ENCODE results near the gene CLRN1.

CLRN1 gene

DNA sequence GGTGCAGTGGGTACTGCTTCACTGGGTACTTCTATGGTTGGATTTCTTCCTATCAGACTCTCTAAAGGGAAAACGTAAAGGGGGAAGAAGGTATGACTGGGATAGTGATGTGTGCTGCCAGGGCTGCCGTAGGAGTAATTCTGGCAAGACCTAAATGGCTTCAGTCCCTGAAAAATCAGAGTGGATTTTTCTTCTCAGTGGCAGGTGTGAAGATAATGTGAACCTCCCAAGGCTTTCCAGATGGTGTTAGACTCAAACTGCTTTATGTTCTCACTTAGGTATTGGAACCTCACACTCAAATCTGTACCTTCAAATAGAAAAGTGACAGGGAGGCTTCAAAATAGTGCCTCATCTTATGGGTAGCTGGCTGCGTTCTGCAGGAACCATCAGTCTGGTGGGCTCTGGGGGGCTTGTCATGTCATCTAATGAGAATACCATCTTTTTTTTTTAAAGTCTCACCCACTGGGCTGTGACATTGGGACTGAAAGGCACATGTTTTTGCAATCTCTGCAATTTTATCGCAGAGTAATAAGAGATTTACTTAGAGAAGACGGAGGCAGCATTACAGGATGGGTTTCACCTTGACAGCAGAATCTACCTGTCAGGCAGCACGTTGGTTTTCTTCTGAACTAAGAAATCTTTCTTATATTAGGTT lies 95.8 kb downstream of the CLRN1 start:
- in situ Hi-C loops (cut with HindIII; ENCODE audit: low sequenced_read_pairs): no loop called here
- TF ChIP-seq, protein P1, sequence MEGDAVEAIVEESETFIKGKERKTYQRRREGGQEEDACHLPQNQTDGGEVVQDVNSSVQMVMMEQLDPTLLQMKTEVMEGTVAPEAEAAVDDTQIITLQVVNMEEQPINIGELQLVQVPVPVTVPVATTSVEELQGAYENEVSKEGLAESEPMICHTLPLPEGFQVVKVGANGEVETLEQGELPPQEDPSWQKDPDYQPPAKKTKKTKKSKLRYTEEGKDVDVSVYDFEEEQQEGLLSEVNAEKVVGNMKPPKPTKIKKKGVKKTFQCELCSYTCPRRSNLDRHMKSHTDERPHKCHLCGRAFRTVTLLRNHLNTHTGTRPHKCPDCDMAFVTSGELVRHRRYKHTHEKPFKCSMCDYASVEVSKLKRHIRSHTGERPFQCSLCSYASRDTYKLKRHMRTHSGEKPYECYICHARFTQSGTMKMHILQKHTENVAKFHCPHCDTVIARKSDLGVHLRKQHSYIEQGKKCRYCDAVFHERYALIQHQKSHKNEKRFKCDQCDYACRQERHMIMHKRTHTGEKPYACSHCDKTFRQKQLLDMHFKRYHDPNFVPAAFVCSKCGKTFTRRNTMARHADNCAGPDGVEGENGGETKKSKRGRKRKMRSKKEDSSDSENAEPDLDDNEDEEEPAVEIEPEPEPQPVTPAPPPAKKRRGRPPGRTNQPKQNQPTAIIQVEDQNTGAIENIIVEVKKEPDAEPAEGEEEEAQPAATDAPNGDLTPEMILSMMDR (IDR thresholded peaks at IDR 0.05; ENCODE audit: low read depth, low read length): no peak
- DNase-seq (ENCODE audit: low read depth, low spot score): no peak
- H3K4me3 ChIP-seq (ENCODE audit: low read depth, low read length): no peak overlapping the region
